Nephron progenitor cell (in vitro differentiated cells): Measurements from ENCODE around the gene TCF19.
A peak's percentile ranks its signal among the peaks of the same experiment; 100 is the strongest.
"Not testable (repeated sequence)": the region's sequence is repeated elsewhere in the genome, so short reads cannot be mapped to it uniquely, and the experiment has no call there.

Source experiments
- DNase-seq: peaks from one replicate; pipeline ENCODE4 v3.0.0; 2021
- H3K27ac Mint-ChIP-seq: 2 replicates; pipeline ENCODE4 v1.8.0; 2021; ENCODE audit warnings: mild to moderate bottlenecking, moderate library complexity, mixed read lengths
- H3K27me3 Mint-ChIP-seq: 2 replicates; pipeline ENCODE4 v1.8.0; 2021; ENCODE audit warnings: mild to moderate bottlenecking, low read depth, mixed read lengths; ENCODE audit not compliant: poor library complexity
- H3K36me3 Mint-ChIP-seq: 2 replicates; pipeline ENCODE4 v1.8.0; 2021; ENCODE audit warnings: low read depth, mixed read lengths
- H3K4me1 Mint-ChIP-seq: 2 replicates; pipeline ENCODE4 v1.8.0; 2021; ENCODE audit warnings: mixed read lengths
- H3K4me3 Mint-ChIP-seq: 2 replicates; pipeline ENCODE4 v1.8.0; 2021; ENCODE audit warnings: mild to moderate bottlenecking, moderate library complexity, mixed read lengths
- H3K9me3 Mint-ChIP-seq: 2 replicates; pipeline ENCODE4 v1.8.0; 2021; ENCODE audit warnings: mild to moderate bottlenecking, moderate library complexity, mixed read lengths
- CTCF ChIP-seq: fragments of 200-600 bp; sonication (generic); IDR thresholded peaks from 2 replicates; pipeline ENCODE4 v1.5.0; 2021; ENCODE audit warnings: antibody characterized with exemption

The TCF19 gene

GRCh38 chr6:31194061-31194834, 35.9 kb downstream of the TCF19 start:
- peaks cover 11% of the 10 kb centered on the region for H3K4me1 Mint-ChIP-seq
- H3K36me3 Mint-ChIP-seq: peaks cover 5% of the 10 kb centered on the region
- H3K27me3 Mint-ChIP-seq: peaks cover 19% of the 10 kb centered on the region
- no peak overlapping the region for H3K4me3 Mint-ChIP-seq
- H3K27ac Mint-ChIP-seq: no peak overlapping the region
- H3K9me3 Mint-ChIP-seq: peaks cover 9% of the 10 kb centered on the region
- DNase-seq: no peak
- no peak for TF ChIP-seq CTCF

GRCh38 chr6:31195308-31195979, 37.1 kb downstream of the TCF19 start:
- not testable (repeated sequence) for H3K36me3 Mint-ChIP-seq, H3K4me3 Mint-ChIP-seq, DNase-seq, H3K9me3 Mint-ChIP-seq, H3K27ac Mint-ChIP-seq
- Mint-ChIP-seq H3K27me3 (peaks cover 11% of the 10 kb centered on the region), H3K4me1 (peaks cover 11% of the 10 kb centered on the region)

DNA sequence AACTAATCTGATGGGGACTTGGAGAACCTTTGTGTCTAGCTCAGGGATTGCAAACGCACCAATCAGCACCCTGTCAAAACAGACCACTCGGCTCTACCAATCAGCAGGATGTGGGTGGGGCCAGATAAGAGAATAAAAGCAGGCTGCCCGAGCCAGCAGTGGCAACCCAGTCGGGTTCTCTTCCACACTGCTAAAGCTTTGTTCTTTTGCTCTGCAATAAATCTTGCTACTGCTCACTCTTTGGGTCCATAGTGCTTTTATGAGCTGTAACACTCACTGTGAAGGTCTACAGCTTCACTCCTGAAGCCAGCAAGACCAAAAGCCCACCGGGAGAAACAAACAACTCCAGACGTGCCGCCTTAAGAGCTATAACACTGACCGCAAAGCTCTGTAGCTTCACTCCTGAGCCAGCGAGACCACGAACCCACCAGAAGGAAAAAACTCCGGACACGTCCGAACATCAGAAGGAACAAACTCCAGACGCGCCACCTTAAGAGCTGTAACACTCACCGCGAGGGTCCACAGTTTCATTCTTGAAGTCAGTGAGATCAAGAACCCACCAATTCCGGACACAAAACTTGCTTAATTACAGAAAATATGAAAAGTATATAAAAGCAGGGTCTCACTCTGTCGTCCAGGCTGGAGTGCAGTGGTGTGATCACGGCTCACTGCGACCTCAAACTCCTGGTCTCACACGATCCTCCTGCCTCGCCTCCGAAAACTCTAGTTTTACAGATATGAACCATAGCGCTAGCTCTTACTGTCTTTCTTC, 38.0 kb downstream of the TCF19 start:
- not testable (repeated sequence) for H3K36me3 Mint-ChIP-seq, DNase-seq, H3K27ac Mint-ChIP-seq
- Mint-ChIP-seq H3K27me3 (peaks cover 11% of the 10 kb centered on the region), H3K9me3 (peaks cover 14% of the 10 kb centered on the region), H3K4me3 (peak overlapping the region; percentile 84), H3K4me1 (peaks cover 11% of the 10 kb centered on the region)

DNA sequence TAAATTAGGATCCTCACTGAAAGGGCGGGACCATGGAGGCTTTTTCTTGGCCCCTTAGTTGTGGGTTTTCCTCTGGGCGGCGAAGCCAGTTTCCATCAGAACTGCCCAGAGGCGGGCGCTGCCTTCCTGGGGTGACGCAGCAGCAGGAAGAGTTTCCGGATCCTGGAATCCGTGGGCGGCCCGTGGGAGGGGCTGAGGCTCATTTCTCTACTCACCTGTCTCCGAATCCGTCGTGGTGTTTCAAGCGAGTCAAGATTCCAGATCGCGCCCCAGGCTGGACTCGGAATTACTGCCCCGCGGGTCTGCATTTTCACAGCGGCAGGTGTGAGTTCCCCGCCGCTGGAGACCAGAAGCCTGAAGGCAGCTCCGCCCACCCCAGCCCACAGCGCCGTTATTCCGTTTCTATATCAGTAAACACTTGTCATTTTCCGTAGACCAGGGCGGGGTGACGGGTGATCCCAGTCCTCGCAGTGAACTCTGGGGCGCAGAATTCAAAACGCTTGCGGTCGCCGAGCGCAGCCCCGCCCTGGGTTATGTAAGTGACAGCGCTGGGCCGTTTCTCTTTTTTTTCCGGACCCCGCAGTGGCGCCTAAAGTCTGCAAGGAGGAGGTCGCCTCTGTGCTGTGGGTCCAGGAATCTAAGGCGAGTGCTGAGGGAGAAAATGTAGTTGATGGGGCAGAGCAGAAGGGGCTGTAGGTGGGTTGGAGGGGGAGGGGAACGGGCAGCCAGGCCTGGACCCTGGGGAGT, 39.3 kb downstream of the TCF19 start:
- H3K4me1 Mint-ChIP-seq: peaks cover 14% of the 10 kb centered on the region
- TF ChIP-seq CTCF: no peak
- H3K27ac Mint-ChIP-seq: no peak overlapping the region
- DNase-seq: peak; percentile 54
- peak overlapping the region; percentile 84 for H3K4me3 Mint-ChIP-seq
- H3K36me3 Mint-ChIP-seq: peaks cover 5% of the 10 kb centered on the region
- peaks cover 11% of the 10 kb centered on the region for H3K27me3 Mint-ChIP-seq
- H3K9me3 Mint-ChIP-seq: peaks cover 14% of the 10 kb centered on the region

- peaks cover 14% of the 10 kb centered on the region for H3K9me3 Mint-ChIP-seq
- peaks cover 27% of the 10 kb centered on the region for H3K4me1 Mint-ChIP-seq
- not testable (repeated sequence) for DNase-seq, H3K4me3 Mint-ChIP-seq, H3K36me3 Mint-ChIP-seq, H3K27ac Mint-ChIP-seq
- peaks cover 11% of the 10 kb centered on the region for H3K27me3 Mint-ChIP-seq
Measured at GRCh38 chr6:31199105-31199452, 40.7 kb downstream of the TCF19 start.

DNA sequence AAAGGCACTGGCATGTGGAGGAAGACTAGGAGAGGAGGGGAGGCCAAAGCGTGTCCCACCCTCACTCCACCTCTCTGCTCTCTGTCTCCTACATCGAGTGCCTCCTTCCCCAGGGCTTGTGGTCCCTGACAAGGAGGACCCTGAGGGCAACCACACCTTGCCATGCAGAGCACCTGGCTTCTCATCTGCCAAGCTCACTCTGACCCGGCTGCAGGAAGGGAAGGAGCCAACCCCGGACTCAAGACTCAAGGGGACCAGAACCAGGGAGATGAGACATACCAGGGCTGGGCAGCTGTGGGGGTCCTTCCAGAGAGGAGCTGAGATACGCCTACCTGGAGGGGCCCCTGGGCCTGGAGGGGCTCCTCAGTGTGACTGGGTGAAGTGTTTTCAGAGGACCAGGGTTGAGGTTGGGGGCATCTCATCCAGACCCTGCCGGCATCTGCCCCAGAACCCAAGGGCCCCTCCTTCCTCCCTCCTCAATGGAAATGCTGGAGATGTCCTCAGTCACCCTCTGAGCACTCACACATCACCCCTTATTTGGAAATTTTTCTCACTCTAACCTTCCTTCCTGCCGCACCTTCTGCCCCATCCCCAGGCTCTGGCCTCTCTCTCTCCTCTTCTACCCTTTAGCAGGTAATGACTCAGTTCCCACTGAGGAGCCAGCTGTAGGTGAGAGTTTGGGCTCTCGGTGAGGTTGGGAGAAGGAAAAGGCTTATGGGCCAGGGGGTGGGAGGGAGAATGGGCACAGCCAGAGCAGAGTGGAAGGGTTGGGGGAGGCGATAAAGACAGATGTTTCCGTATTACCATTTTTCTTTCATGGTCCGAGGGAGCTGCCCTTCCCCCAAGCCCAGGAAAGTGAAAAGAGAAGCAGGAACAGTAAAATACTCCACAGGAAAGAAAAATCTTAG, 44.1 kb downstream of the TCF19 start:
- peaks cover 3% of the 10 kb centered on the region for H3K27me3 Mint-ChIP-seq
- peaks cover 5% of the 10 kb centered on the region for H3K9me3 Mint-ChIP-seq
- no peak overlapping the region for H3K4me3 Mint-ChIP-seq
- no peaks in the 10 kb centered on the region for H3K36me3 Mint-ChIP-seq
- peaks cover 32% of the 10 kb centered on the region for H3K4me1 Mint-ChIP-seq
- DNase-seq: no peak
- no peak overlapping the region for H3K27ac Mint-ChIP-seq
- TF ChIP-seq CTCF: no peak
